Heart left ventricle (tissue), 16 donors: ENCODE measurements around the gene RGP1. TPM values are rescaled to one million over a fixed set of nuclear protein-coding genes. Genes with fewer than 3 reads are reported as not detected.

Experiments used
- ATAC-seq, 4 donors: fragments of 200-7000 bp; cut with Tn5 transposase; one replicate each; pipeline ENCODE4 v1.9.1; 2020 to 2022; ENCODE audit warnings: moderate library complexity in 4 of 4, mild to moderate bottlenecking in 3 of 4, moderate number of reproducible peaks in 1 of 4
- DNase-seq, 5 donors: peaks; one replicate each; pipeline ENCODE4 v3.0.0-alpha.2; 2020
- H3K27ac ChIP-seq, 12 donors: fragments of 200-600 bp; sonication (generic) in 4 of 12; one replicate each; pipeline versions ENCODE4 v1.5.0 to v1.8.0; 2016 to 2022; ENCODE audit warnings: mild to moderate bottlenecking in 2 of 12
- H3K27me3 ChIP-seq, 9 donors: fragments of 200-600 bp; sonication (generic) in 2 of 9; one replicate each; pipeline versions ENCODE4 v1.5.1 to v1.8.0; 2016 to 2022; ENCODE audit warnings: mild to moderate bottlenecking in 3 of 9
- H3K36me3 ChIP-seq, 9 donors: fragments of 200-600 bp; sonication (generic) in 2 of 9; one replicate each; pipeline versions ENCODE4 v1.5.0 to v1.8.0; 2018 to 2022; ENCODE audit warnings: mild to moderate bottlenecking in 2 of 9
- H3K4me1 ChIP-seq, 12 donors: fragments of 200-600 bp; sonication (generic) in 4 of 12; one replicate each; pipeline versions ENCODE4 v1.5.0 to v1.8.0; 2016 to 2022; ENCODE audit warnings: mild to moderate bottlenecking in 3 of 12
- H3K4me3 ChIP-seq, 12 donors: fragments of 200-600 bp; sonication (generic) in 4 of 12; one replicate each; pipeline versions ENCODE4 v1.5.0 to v1.8.0; 2017 to 2022; ENCODE audit warnings: mild to moderate bottlenecking in 9 of 12, moderate library complexity in 4 of 12
- H3K9me3 ChIP-seq, 12 donors: fragments of 200-600 bp; sonication (generic) in 4 of 12; one replicate each; pipeline versions ENCODE4 v1.5.0 to v1.8.0; 2016 to 2022; ENCODE audit warnings: mild to moderate bottlenecking in 1 of 12
- CTCF ChIP-seq, 12 donors: fragments of 200-600 bp; sonication (generic) in 4 of 12; IDR thresholded peaks; one replicate each; pipeline versions ENCODE4 v1.5.0 to v1.8.0; 2018 to 2022; ENCODE audit warnings: antibody characterized with exemption in 12 of 12, mild to moderate bottlenecking in 5 of 12
- POLR2A ChIP-seq, 2 donors: fragments of 450-650 bp; IDR thresholded peaks; one replicate each; pipeline ENCODE4 v1.6.1; 2017; ENCODE audit warnings: antibody characterized with exemption in 2 of 2, mild to moderate bottlenecking in 2 of 2, moderate library complexity in 2 of 2
- WGBS, 4 donors: extraction: QIAGEN DNeasy Blood & Tissue Kit in 2 of 4; methylation state at CpG; one replicate each; pipeline versions ENCODE4 v1.1.5 to v1.1.7; 2013 to 2018; 5-methylcytosine and 5-hydroxymethylcytosine counted together
- intact Hi-C, 10 donors: fragments of 100-400 bp; cut with DNase I; formaldehyde crosslinking; loops; one replicate each; pipeline versions ENCODE4 v1.11.1 to v1.14.2; 2022
- polyA plus RNA-seq, 2 donors: library from polyadenylated mRNA; stranded (reverse); fragments of 200-250 nt; gene quantifications; one replicate each; pipeline ENCODE4 v1.2.3, GENCODE V29; 2013
- total RNA-seq, 9 donors: library from RNA; depleted of rRNA in 2 of 9; stranded (reverse); fragments of >200 nt in 2 of 9; fragmentation: NEBNext Ultra II Directional in 3 of 9; extraction: Animal tissue kit (Norgen Biotek cat#: 25700) in 3 of 9; gene quantifications; one replicate each; pipeline versions ENCODE4 v1.1.0 to v1.2.4, GENCODE V29; 2016 to 2023
- donor health status: ischemic (EF 13 %, LVEDD 7.1; RV severe dilation, severe dysfunction).
- donor health status: healthy with polysubstance abuse.
- donor health status: DM: no; HTN: yes; CAD: no.
- donor health status: DM: no; HTN: no; CAD: no.
- donor health status: ischemic (EF 25% LVEDD 6.9; RV normal size, moderate dysfunction).
- donor health status: ischemic (EF 25% LVEDD 5.7; RV mildly dilated, moderate dysfunction).
- donor health status: healthy.
- donor health status: DM: yes; HTN: yes; CAD: no.
- donor health status: ischemic (EF 35%, LVEDD 5.7; RV mildly dilated, moderate dysfunction).
- donor health status: nonischemic (EF 11% LVEDD 7.7; RV severe dilation, severe dysfunction).
- donor health status: DM: yes; HTN: yes; CAD: no.
- donor health status: PGD.
- donor health status: ischemic (EF 29% LVEDD 5.4; RV normal size, mild dysfunction).
- donor health status: nonischemic (EF 23%, LVEDD 6.1; RV moderate dilation, normal function).

RGP1 gene
- total and polyA plus RNA-seq, 11 donors, result 14.7 to 38.8 (median 30.7) TPM

GRCh38 chr9:35767458-35767857 is 18.4 kb downstream of the RGP1 start:
- Histone ChIP-seq H3K4me3 (no peak overlapping the region), H3K36me3 (no peaks in the 10 kb centered on the region), H3K27ac (no peak overlapping the region), H3K9me3 (no peaks in the 10 kb centered on the region), H3K4me1 (peaks cover 5 to 24% (median 17%) of the 10 kb centered on the region in 12 donors), H3K27me3 (no peaks in the 10 kb centered on the region)
- DNase-seq (no peak), ATAC-seq (no peak)
- 90 to 96% (median 91%) methylated on average over 1 of the region's 1 CpG for WGBS, 4 donors
- TF ChIP-seq CTCF (IDR thresholded peaks at IDR 0.05) (no peak), POLR2A (IDR thresholded peaks at IDR 0.05) (no peak)
- intact Hi-C loops, result no loop called here

- DNase-seq (no peak), ATAC-seq (no peak)
- Histone ChIP-seq H3K27ac (no peak overlapping the region), H3K27me3 (no peaks in the 10 kb centered on the region), H3K4me1 (peaks cover 5 to 24% (median 17%) of the 10 kb centered on the region in 12 donors), H3K4me3 (no peak overlapping the region), H3K36me3 (no peaks in the 10 kb centered on the region), H3K9me3 (no peaks in the 10 kb centered on the region)
- intact Hi-C loops, result no loop called here
- TF ChIP-seq CTCF (IDR thresholded peaks at IDR 0.05) (no peak), POLR2A (IDR thresholded peaks at IDR 0.05) (no peak)
- 96 to 99% (median 97%) methylated on average over 1 of the region's 1 CpG for WGBS, 4 donors
Observed at GRCh38 chr9:35769763-35770162, 20.7 kb downstream of the RGP1 start.

GRCh38 chr9:35771075-35771433 is 22.0 kb downstream of the RGP1 start:
- H3K27ac ChIP-seq, result peak overlapping the region; percentile 6 to 73 (median 52)
- WGBS, 4 donors, result 2 to 21% (median 5%) methylated on average over 4 of the region's 4 CpGs
- H3K9me3 ChIP-seq, result no peaks in the 10 kb centered on the region
- H3K4me1 ChIP-seq, result peaks cover 5 to 29% (median 22%) of the 10 kb centered on the region in 12 donors
- intact Hi-C loops, result no loop called here
- no peaks in the 10 kb centered on the region for H3K36me3 ChIP-seq
- H3K4me3 ChIP-seq, result peak overlapping the region in 1 of 12 donors; percentile 21
- ATAC-seq (peak; percentile 88 to 92 (median 90)), DNase-seq (peak in 4 of 5 donors; percentile 36 to 65 (median 54))
- TF ChIP-seq CTCF (IDR thresholded peaks at IDR 0.05) (no peak), POLR2A (IDR thresholded peaks at IDR 0.05) (no peak)
- H3K27me3 ChIP-seq, result no peaks in the 10 kb centered on the region

- Histone ChIP-seq H3K27me3 (no peaks in the 10 kb centered on the region), H3K9me3 (no peaks in the 10 kb centered on the region), H3K4me3 (no peak overlapping the region), H3K27ac (peak overlapping the region; percentile 0 to 73 (median 52)), H3K36me3 (no peaks in the 10 kb centered on the region), H3K4me1 (peaks cover 5 to 29% (median 22%) of the 10 kb centered on the region in 12 donors)
- TF ChIP-seq POLR2A (IDR thresholded peaks at IDR 0.05) (no peak), CTCF (IDR thresholded peaks at IDR 0.05) (no peak)
- intact Hi-C loops, result no loop called here
- WGBS, 4 donors, result 41 to 65% (median 44%) methylated on average over 1 of the region's 1 CpG
- DNase-seq (no peak), ATAC-seq (no peak)
Observed at GRCh38 chr9:35771534-35771933, 22.4 kb downstream of the RGP1 start.
